Tibial artery (tissue), 4 donors: ENCODE results near the gene NEK4.
A peak's percentile ranks its signal among the peaks of the same experiment; 100 is the strongest.

Experiments used
- DNase-seq, 2 donors: peaks; one replicate each; pipeline ENCODE4 v3.0.0-alpha.2; 2019
- H3K27ac ChIP-seq, 2 donors: fragments of 200-600 bp; sonication (generic) in 1 of 2; 1 replicate in 1 of 2; 2 replicates in 1 of 2; pipeline ENCODE4 v1.5.1; 2018 to 2019; ENCODE audit warnings: mild to moderate bottlenecking in 1 of 2
- H3K27me3 ChIP-seq, 2 donors: fragments of 200-600 bp; sonication (generic) in 1 of 2; one replicate each; pipeline versions ENCODE4 v1.5.1 to v1.6.0; 2016 to 2019
- H3K36me3 ChIP-seq, 3 donors: fragments of 200-600 bp; sonication (generic) in 2 of 3; one replicate each; pipeline ENCODE4 v1.5.1; 2016 to 2019; ENCODE audit warnings: mild to moderate bottlenecking in 2 of 3
- H3K4me1 ChIP-seq, 4 donors: fragments of 200-600 bp; sonication (generic) in 2 of 4; 1 replicate in 3 of 4; 2 replicates in 1 of 4; pipeline ENCODE4 v1.5.1; 2016 to 2019
- H3K4me3 ChIP-seq, 2 donors: fragments of 200-600 bp; sonication (generic) in 1 of 2; 1 replicate in 1 of 2; 2 replicates in 1 of 2; pipeline ENCODE4 v1.5.1; 2018 to 2019; ENCODE audit warnings: mild to moderate bottlenecking in 2 of 2
- H3K9me3 ChIP-seq, 3 donors: fragments of 200-600 bp; sonication (generic) in 1 of 3; one replicate each; pipeline ENCODE4 v1.5.1; 2016 to 2019
- CTCF ChIP-seq, 2 experiments: fragments of 200-600 bp in 1 of 2; fragments of 450-650 bp in 1 of 2; IDR thresholded peaks; one replicate each; pipeline ENCODE4 v1.5.1; 2017 to 2019; ENCODE audit warnings: antibody characterized with exemption in 2 of 2, mild to moderate bottlenecking in 1 of 2, moderate library complexity in 1 of 2
- intact Hi-C: fragments of 100-400 bp; cut with DNase I; formaldehyde crosslinking; loops from one replicate; pipeline ENCODE4 v1.15.0; 2023; ENCODE audit warnings: low total_unique reads

NEK4 gene

GRCh38 chr3:52790741-52791140, 20.0 kb upstream of the NEK4 start:
- Histone ChIP-seq H3K9me3 (no peaks in the 10 kb centered on the region), H3K27me3 (no peaks in the 10 kb centered on the region), H3K4me1 (peaks cover 0 to 44% (median 26%) of the 10 kb centered on the region in 4 donors), H3K36me3 (no peaks in the 10 kb centered on the region), H3K27ac (no peak overlapping the region), H3K4me3 (no peak overlapping the region)
- intact Hi-C loops, result no loop called here
- DNase-seq, result no peak
- no peak for TF ChIP-seq CTCF (IDR thresholded peaks at IDR 0.05)

GRCh38 chr3:52790337-52790736, 19.6 kb upstream of the NEK4 start:
- no peaks in the 10 kb centered on the region for H3K27me3 ChIP-seq
- H3K9me3 ChIP-seq, result no peaks in the 10 kb centered on the region
- peaks cover 0 to 40% (median 24%) of the 10 kb centered on the region in 4 donors for H3K4me1 ChIP-seq
- TF ChIP-seq CTCF (IDR thresholded peaks at IDR 0.05), result no peak
- intact Hi-C loops, result no loop called here
- no peaks in the 10 kb centered on the region for H3K36me3 ChIP-seq
- no peak overlapping the region for H3K27ac ChIP-seq
- DNase-seq, result no peak
- no peak overlapping the region for H3K4me3 ChIP-seq

- DNase-seq, result no peak
- H3K27me3 ChIP-seq, result no peaks in the 10 kb centered on the region
- intact Hi-C loops, result no loop called here
- H3K4me1 ChIP-seq, result peaks cover 0 to 33% (median 17%) of the 10 kb centered on the region in 4 donors
- H3K9me3 ChIP-seq, result no peaks in the 10 kb centered on the region
- H3K4me3 ChIP-seq, result no peak overlapping the region
- no peak for TF ChIP-seq CTCF (IDR thresholded peaks at IDR 0.05)
- no peaks in the 10 kb centered on the region for H3K36me3 ChIP-seq
- H3K27ac ChIP-seq, result no peak overlapping the region
Measured at GRCh38 chr3:52789746-52790040, 19.0 kb upstream of the NEK4 start.

- intact Hi-C loops, result no loop called here
- no peak for TF ChIP-seq CTCF (IDR thresholded peaks at IDR 0.05)
- H3K36me3 ChIP-seq, result no peaks in the 10 kb centered on the region
- H3K4me3 ChIP-seq, result no peak overlapping the region
- DNase-seq, result no peak
- H3K27ac ChIP-seq, result no peak overlapping the region
- no peaks in the 10 kb centered on the region for H3K27me3 ChIP-seq
- no peaks in the 10 kb centered on the region for H3K9me3 ChIP-seq
- H3K4me1 ChIP-seq, result peaks cover 0 to 28% (median 12%) of the 10 kb centered on the region in 4 donors
Measured at GRCh38 chr3:52788890-52789745, 18.4 kb upstream of the NEK4 start.

GRCh38 chr3:52787672-52788625, 17.2 kb upstream of the NEK4 start:
- intact Hi-C loops, result no loop called here
- Histone ChIP-seq H3K36me3 (no peaks in the 10 kb centered on the region), H3K4me3 (no peak overlapping the region), H3K9me3 (no peaks in the 10 kb centered on the region), H3K27me3 (no peaks in the 10 kb centered on the region), H3K27ac (peak overlapping the region; percentile 40 to 59), H3K4me1 (peaks cover 0 to 16% (median 3%) of the 10 kb centered on the region in 4 donors)
- TF ChIP-seq CTCF (IDR thresholded peaks at IDR 0.05), result no peak
- DNase-seq, result peak; percentile 73 to 88
